ENCODE data around the gene RAD51B. TPM values are rescaled to one million over a fixed set of nuclear protein-coding genes. Genes with fewer than 3 reads are reported as not detected.

Gene RAD51B
- total RNA-seq, 1 donor from 2014 or later, result 3.8 TPM

- intact Hi-C loops (cut with DNase I), result no loop called here
Measured at GRCh38 chr14:68440820-68441219, 621.2 kb downstream of the RAD51B start.

GRCh38 chr14:68441542-68441941, 622.0 kb downstream of the RAD51B start:
- intact Hi-C loops (cut with DNase I), result no loop called here
- DNase-seq (ENCODE audit: low spot score), result no peak

More at GRCh38 chr14:68440820-68441219, 621.2 kb downstream of the RAD51B start:
- DNase-seq (ENCODE audit: low spot score), result no peak

GRCh38 chr14:68442828-68443629, 623.5 kb downstream of the RAD51B start:
- intact Hi-C loops (cut with DNase I), result no loop called here
- DNase-seq (ENCODE audit: low spot score), result no peak

- DNase-seq (ENCODE audit: low spot score), result no peak
Measured at GRCh38 chr14:68444449-68445168, 625.0 kb downstream of the RAD51B start.

GRCh38 chr14:68446243-68447040, 626.9 kb downstream of the RAD51B start:
- no peak for DNase-seq (ENCODE audit: low spot score)
- intact Hi-C loops (cut with DNase I), result no loop called here

More at GRCh38 chr14:68444449-68445168, 625.0 kb downstream of the RAD51B start:
- intact Hi-C loops (cut with DNase I), result no loop called here

- intact Hi-C loops (cut with DNase I), result no loop called here
- DNase-seq (ENCODE audit: low spot score), result no peak
Measured at GRCh38 chr14:68447581-68448251, 628.1 kb downstream of the RAD51B start.

GRCh38 chr14:68448252-68448902, 628.8 kb downstream of the RAD51B start:
- intact Hi-C loops (cut with DNase I), result no loop called here
- no peak for DNase-seq (ENCODE audit: low spot score)

- no peak for DNase-seq (ENCODE audit: low spot score)
- intact Hi-C loops (cut with DNase I), result no loop called here
Measured at GRCh38 chr14:68449561-68450181, 630.1 kb downstream of the RAD51B start.

- intact Hi-C loops (cut with DNase I), result no loop called here
- DNase-seq (ENCODE audit: low spot score), result no peak
Measured at GRCh38 chr14:68450391-68451120, 631.0 kb downstream of the RAD51B start.

GRCh38 chr14:68451696-68452373, 632.3 kb downstream of the RAD51B start:
- DNase-seq (ENCODE audit: low spot score), result no peak
- intact Hi-C loops (cut with DNase I), result no loop called here

- intact Hi-C loops (cut with DNase I), result loop anchor here (5.0 kb wide), 1 partner anchor 44 kb away; no protein-coding TSS in a partner anchor
- DNase-seq (ENCODE audit: low spot score), result no peak
Measured at GRCh38 chr14:68458253-68458652, 638.7 kb downstream of the RAD51B start.

GRCh38 chr14:68458840-68459469, 639.4 kb downstream of the RAD51B start:
- intact Hi-C loops (cut with DNase I), result loop anchor here (5.0 kb wide), 1 partner anchor 43 kb away; no protein-coding TSS in a partner anchor
- no peak for DNase-seq (ENCODE audit: low spot score)

GRCh38 chr14:68459480-68460136, 640.0 kb downstream of the RAD51B start:
- no peak for DNase-seq (ENCODE audit: low spot score)
- intact Hi-C loops (cut with DNase I), result loop anchor here (5.0 kb wide), 1 partner anchor 43 kb away; no protein-coding TSS in a partner anchor

GRCh38 chr14:68460541-68460940, 641.0 kb downstream of the RAD51B start:
- intact Hi-C loops (cut with DNase I), result no loop called here
- no peak for DNase-seq (ENCODE audit: low spot score)

- intact Hi-C loops (cut with DNase I), result no loop called here
- DNase-seq (ENCODE audit: low spot score), result no peak
Measured at GRCh38 chr14:68461086-68461485, 641.5 kb downstream of the RAD51B start.

GRCh38 chr14:68462683-68463082, 643.1 kb downstream of the RAD51B start:
- no peak for DNase-seq (ENCODE audit: low spot score)
- intact Hi-C loops (cut with DNase I), result no loop called here
